Astrocyte of the spinal cord (primary cell): ENCODE results near the gene AKR1C3.

Experiments used
- DNase-seq: peaks from one replicate; pipeline ENCODE4 v3.0.0; 2011; ENCODE audit warnings: low read depth, low spot score
- H3K4me3 ChIP-seq: 2 replicates; pipeline ENCODE4 v1.5.1; 2011; ENCODE audit warnings: low read depth, mild to moderate bottlenecking, low read length, moderate library complexity
- in situ Hi-C: cut with HindIII; loops from 2 replicates; pipeline ENCODE4 v1.10.0; 2017; ENCODE audit warnings: low sequenced_read_pairs
- TF ChIP-seq, protein P1 (sequence below): IDR thresholded peaks from 2 replicates; pipeline ENCODE4 v1.5.1; 2012; ENCODE audit warnings: low read depth, mild to moderate bottlenecking, low read length, inconsistent platforms

AKR1C3 gene

DNA sequence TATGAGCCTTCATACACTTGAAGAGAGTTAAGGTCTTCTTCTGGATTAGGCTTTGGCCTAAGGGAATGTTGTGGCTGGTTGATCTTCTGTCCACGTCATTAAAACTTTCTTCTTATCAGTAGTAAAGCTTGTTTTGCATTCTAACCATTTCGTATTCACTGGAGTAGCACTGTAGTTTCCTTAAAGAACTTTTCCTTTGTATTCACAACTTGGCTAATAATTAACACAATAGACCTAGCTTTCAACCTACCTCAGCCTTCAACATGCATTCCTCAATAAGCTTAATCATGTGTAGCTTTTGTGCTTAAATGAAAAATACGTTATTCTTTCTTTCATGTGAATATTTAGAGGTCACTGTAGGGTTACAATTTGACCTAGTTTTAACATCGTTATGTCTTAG is 48.0 kb downstream of the AKR1C3 start:
- in situ Hi-C loops: no loop called here
- DNase-seq: no peak
- TF ChIP-seq, protein P1, sequence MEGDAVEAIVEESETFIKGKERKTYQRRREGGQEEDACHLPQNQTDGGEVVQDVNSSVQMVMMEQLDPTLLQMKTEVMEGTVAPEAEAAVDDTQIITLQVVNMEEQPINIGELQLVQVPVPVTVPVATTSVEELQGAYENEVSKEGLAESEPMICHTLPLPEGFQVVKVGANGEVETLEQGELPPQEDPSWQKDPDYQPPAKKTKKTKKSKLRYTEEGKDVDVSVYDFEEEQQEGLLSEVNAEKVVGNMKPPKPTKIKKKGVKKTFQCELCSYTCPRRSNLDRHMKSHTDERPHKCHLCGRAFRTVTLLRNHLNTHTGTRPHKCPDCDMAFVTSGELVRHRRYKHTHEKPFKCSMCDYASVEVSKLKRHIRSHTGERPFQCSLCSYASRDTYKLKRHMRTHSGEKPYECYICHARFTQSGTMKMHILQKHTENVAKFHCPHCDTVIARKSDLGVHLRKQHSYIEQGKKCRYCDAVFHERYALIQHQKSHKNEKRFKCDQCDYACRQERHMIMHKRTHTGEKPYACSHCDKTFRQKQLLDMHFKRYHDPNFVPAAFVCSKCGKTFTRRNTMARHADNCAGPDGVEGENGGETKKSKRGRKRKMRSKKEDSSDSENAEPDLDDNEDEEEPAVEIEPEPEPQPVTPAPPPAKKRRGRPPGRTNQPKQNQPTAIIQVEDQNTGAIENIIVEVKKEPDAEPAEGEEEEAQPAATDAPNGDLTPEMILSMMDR: no peak
- H3K4me3 ChIP-seq: no peak overlapping the region

DNA sequence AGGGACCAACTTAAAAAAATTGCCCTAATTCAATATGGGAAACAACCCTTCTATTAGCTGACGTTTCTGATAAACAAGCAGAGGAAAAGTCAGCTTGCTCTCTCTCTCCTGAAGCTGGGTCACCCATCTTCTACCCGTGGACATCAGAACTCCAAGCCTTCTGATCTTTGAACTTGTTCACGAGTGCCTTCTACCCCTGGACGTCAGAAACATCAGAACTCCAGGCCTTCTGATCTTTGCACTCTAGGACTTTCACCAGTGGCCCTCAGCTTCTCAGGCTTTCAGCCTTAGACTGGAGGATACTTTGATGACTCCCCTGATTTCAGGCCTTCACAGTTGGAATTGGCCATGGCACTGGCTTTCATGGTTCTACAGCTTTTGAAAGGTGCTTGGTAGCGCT is 48.9 kb downstream of the AKR1C3 start:
- TF ChIP-seq, protein P1: no peak
- H3K4me3 ChIP-seq: no peak overlapping the region
- in situ Hi-C loops: no loop called here
- no peak for DNase-seq

DNA sequence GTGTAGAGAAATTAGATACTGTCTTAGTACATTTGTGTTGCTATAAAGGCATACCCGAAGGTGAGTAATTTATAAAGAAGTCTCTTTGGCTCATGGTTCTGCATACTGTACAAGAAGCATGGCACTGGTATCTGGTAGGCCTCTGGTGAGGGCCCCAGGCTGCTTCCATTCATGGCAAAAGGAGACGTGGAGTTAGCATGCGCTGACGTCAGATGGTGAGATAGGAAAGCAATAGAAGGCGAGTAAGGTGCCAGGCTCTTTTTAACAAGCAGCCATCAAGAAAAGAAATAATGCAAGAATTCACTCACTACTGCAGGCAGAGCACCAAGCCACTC is 52.7 kb downstream of the AKR1C3 start:
- in situ Hi-C loops: no loop called here
- H3K4me3 ChIP-seq: no peak overlapping the region
- TF ChIP-seq, protein P1: no peak
- DNase-seq: no peak

DNA sequence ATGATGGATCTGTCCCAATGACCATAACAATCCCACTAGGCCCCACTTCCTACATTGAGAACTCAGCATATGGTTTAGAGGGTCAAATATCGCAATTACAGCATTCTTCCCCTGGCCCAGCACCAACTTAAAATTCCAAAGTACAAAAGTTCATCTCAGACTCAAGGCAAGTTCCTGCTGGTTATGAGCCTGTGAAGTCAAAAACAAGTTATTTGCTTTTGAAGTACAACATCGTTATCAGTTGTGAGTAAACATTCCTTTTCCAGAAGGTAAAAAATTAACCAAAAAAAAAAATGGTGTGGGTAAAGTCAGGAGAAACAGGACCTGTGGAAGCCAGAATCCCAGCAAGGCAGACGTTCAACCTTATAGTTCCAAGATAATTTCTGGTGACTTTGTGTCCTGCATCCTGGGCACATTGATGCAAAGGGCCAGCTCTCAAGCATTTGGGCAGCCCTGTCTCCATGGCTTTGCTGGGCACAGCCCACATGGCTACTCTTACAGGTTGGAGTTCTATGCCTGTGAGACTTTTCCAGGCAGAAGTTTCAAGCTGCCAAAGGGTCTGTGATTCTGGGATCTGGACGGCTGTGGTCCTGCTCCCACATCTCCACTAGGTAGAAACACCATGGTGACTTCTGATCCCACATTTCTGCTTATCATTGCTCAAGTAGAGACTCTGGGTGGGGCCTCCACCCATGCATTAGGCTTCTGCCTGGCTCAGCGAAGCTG is 53.2 kb downstream of the AKR1C3 start:
- no peak for DNase-seq
- no peak overlapping the region for H3K4me3 ChIP-seq
- TF ChIP-seq, protein P1: no peak
- in situ Hi-C loops: no loop called here

DNA sequence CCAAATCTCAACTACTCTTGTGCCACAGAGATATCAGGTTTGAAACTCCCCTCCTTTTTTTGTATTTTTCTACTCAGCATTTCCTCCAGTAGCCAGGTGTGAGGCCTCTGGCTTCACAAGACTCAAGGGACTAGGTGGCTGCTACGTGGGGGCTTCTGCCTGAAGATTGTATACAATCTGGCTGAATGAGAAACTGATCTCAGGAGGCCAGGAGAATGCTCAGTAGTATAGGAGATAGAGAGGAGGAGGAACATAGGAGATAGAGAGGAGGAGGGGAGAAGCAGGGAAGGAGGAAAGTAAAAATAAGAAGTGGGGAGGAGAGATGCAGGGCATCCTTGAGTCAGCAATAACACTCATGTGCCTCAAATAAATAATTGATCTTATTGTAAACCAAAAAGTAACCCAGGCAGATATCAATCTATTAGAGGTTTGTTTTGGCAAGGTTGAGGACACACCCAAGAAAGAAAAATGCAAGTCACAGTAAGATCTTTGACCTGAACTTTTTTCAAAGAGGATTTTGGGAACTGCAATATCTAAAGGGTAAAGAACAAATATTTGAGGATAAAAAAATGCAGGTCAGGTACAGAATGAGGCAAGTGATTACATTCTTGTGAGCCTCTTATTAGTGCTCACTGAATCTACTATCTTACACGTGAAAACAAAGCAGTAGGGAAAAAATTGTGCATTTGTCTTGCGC is 53.9 kb downstream of the AKR1C3 start:
- TF ChIP-seq, protein P1: no peak
- in situ Hi-C loops: no loop called here
- no peak for DNase-seq
- H3K4me3 ChIP-seq: no peak overlapping the region

DNA sequence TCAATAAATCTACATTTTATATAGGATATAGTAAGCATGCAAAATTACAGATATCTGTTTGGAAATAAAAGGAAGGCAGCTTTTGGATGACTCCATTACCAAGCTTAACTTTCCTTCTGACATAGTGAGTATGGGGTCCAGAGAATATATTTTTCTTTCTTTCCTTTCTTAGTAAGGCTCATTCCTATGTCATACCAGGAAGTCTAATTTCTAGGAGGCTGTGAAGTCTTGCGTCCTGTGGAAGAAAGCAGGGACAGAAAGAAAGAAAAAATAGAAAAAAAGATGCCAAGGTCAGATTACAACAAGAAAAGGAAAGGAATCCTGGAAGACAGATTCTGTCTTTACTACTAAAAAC is 54.4 kb downstream of the AKR1C3 start:
- H3K4me3 ChIP-seq: no peak overlapping the region
- TF ChIP-seq, protein P1: no peak
- in situ Hi-C loops: no loop called here
- no peak for DNase-seq
